Heart right ventricle (tissue), 16 donors: Measurements from ENCODE around the gene COL18A1. TPM values are rescaled to one million over a fixed set of nuclear protein-coding genes. Genes with fewer than 3 reads are reported as not detected.

Experiments
- ATAC-seq, 8 donors: fragments of 200-7000 bp; cut with Tn5 transposase; one replicate each; pipeline ENCODE4 v1.9.1; 2020; ENCODE audit warnings: mild to moderate bottlenecking in 8 of 8, moderate library complexity in 8 of 8, moderate number of reproducible peaks in 1 of 8
- DNase-seq, 2 donors: peaks; one replicate each; pipeline ENCODE4 v3.0.0-alpha.2; 2020
- H3K27ac ChIP-seq, 10 donors: fragments of 200-600 bp; sonication (generic) in 2 of 10; one replicate each; pipeline versions ENCODE4 v1.5.0 to v1.8.0; 2020 to 2022; ENCODE audit warnings: mild to moderate bottlenecking in 3 of 10
- H3K27me3 ChIP-seq, 7 donors: fragments of 200-600 bp; one replicate each; pipeline ENCODE4 v1.8.0; 2021 to 2022; ENCODE audit warnings: mild to moderate bottlenecking in 2 of 7
- H3K36me3 ChIP-seq, 9 donors: fragments of 200-600 bp; sonication (generic) in 1 of 9; one replicate each; pipeline versions ENCODE4 v1.5.0 to v1.8.0; 2020 to 2022; ENCODE audit warnings: mild to moderate bottlenecking in 2 of 9
- H3K4me1 ChIP-seq, 9 donors: fragments of 200-600 bp; sonication (generic) in 1 of 9; one replicate each; pipeline versions ENCODE4 v1.5.0 to v1.8.0; 2020 to 2022; ENCODE audit warnings: mild to moderate bottlenecking in 4 of 9
- H3K4me3 ChIP-seq, 10 donors: fragments of 200-600 bp; sonication (generic) in 2 of 10; one replicate each; pipeline versions ENCODE4 v1.5.0 to v1.8.0; 2020 to 2022; ENCODE audit warnings: mild to moderate bottlenecking in 7 of 10, moderate library complexity in 2 of 10
- H3K9me3 ChIP-seq, 11 donors: fragments of 200-600 bp in 10 of 11; sonication (generic) in 2 of 11; one replicate each; pipeline versions ENCODE4 v1.5.0 to v1.8.0; 2013 to 2022; ENCODE audit warnings: mild to moderate bottlenecking in 2 of 11, control low read depth in 1 of 11, moderate library complexity in 1 of 11
- CTCF ChIP-seq, 9 donors: fragments of 200-600 bp; sonication (generic) in 2 of 9; IDR thresholded peaks; one replicate each; pipeline versions ENCODE4 v1.5.0 to v1.8.0; 2021 to 2022; ENCODE audit warnings: antibody characterized with exemption in 9 of 9, mild to moderate bottlenecking in 5 of 9, moderate library complexity in 1 of 9
- WGBS, 2 donors: extraction: QIAGEN DNeasy Blood & Tissue Kit; methylation state at CpG; one replicate each; pipeline ENCODE4 v1.1.7; 2013; ENCODE audit warnings: inconsistent platforms in 1 of 2; 5-methylcytosine and 5-hydroxymethylcytosine counted together
- intact Hi-C, 10 donors: fragments of 100-400 bp; cut with DNase I; formaldehyde crosslinking; loops; one replicate each; pipeline versions ENCODE4 v1.11.1 to v1.14.2; 2022
- polyA plus RNA-seq, 2 donors: library from polyadenylated mRNA; stranded (reverse); fragments of 200-250 nt; gene quantifications; one replicate each; pipeline ENCODE4 v1.2.3, GENCODE V29; 2013
- total RNA-seq, 10 donors: library from RNA; stranded (reverse); fragmentation: NEBNext Ultra II Directional in 3 of 10; extraction: Animal tissue kit (Norgen Biotek cat#: 25700) in 3 of 10; gene quantifications; one replicate each; pipeline versions ENCODE4 v1.2.1 to v1.2.4, GENCODE V29; 2021 to 2023
- donor health status: Arrhythmogenic right ventricular cardiomyopathy.
- donor health status: ischemic (EF 13 %, LVEDD 7.1; RV severe dilation, severe dysfunction).
- donor health status: healthy with polysubstance abuse.
- donor health status: DM: no; HTN: yes; CAD: no.
- donor health status: DM: no; HTN: no; CAD: no.
- donor health status: ischemic (EF 25% LVEDD 6.9; RV normal size, moderate dysfunction).
- donor health status: ischemic (EF 25% LVEDD 5.7; RV mildly dilated, moderate dysfunction).
- donor health status: healthy.
- donor health status: DM: yes; HTN: yes; CAD: no.
- donor health status: Ischemic cardiomyopathy.
- donor health status: ischemic (EF 35%, LVEDD 5.7; RV mildly dilated, moderate dysfunction).
- donor health status: nonischemic (EF 11% LVEDD 7.7; RV severe dilation, severe dysfunction).
- donor health status: DM: yes; HTN: yes; CAD: no.
- donor health status: PGD.
- donor health status: ischemic (EF 29% LVEDD 5.4; RV normal size, mild dysfunction).
- donor health status: nonischemic (EF 23%, LVEDD 6.1; RV moderate dilation, normal function).

The COL18A1 gene
- total and polyA plus RNA-seq, 12 donors = 33.7 to 87.1 (median 52.6) TPM

DNA sequence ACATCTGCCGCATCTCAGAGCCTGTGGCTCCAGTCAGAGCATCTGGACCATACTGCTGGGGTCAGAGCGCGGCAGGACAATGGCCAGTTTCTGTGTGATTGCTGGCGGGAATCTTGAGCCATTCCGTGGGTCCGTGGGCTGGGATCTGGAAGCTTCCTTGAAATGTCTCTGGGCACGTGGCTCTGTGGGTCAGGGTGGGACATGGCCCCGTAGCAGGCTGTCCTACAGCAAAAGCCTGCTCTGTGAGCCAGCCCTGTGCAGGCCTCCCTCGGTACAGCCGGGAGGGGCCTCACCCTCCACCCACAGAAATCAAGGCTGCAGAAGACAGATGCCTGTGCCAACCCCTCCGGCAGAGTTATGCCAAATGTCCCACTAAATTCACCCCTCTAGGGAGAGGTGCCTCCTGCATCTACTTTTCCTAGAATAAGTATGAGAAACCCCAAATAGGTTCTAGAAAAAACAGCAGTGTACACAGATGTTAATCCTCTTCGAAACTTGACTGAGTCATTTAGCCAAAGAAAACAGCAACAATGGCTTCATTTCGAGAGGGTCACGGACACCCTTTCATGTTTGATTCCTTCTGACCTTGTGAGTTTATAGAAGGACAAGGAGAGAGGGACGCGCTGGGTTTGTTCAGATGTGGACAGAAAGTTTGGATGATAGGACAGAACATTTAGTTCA is 27.8 kb downstream of the COL18A1 start:
- H3K27ac ChIP-seq = peak overlapping the region; percentile 16 to 61 (median 52)
- ATAC-seq = peak; percentile 25 to 74 (median 58)
- no peak for TF ChIP-seq CTCF (IDR thresholded peaks at IDR 0.05)
- intact Hi-C loops = no loop called here
- H3K9me3 ChIP-seq = no peaks in the 10 kb centered on the region
- no peaks in the 10 kb centered on the region for H3K27me3 ChIP-seq
- H3K4me3 ChIP-seq = no peak overlapping the region
- no peak for DNase-seq
- peaks cover 18 to 62% (median 34%) of the 10 kb centered on the region in 9 donors for H3K4me1 ChIP-seq
- H3K36me3 ChIP-seq = no peaks in the 10 kb centered on the region
- WGBS, 2 donors = 46 to 56% methylated on average over 16 of the region's 16 CpGs

DNA sequence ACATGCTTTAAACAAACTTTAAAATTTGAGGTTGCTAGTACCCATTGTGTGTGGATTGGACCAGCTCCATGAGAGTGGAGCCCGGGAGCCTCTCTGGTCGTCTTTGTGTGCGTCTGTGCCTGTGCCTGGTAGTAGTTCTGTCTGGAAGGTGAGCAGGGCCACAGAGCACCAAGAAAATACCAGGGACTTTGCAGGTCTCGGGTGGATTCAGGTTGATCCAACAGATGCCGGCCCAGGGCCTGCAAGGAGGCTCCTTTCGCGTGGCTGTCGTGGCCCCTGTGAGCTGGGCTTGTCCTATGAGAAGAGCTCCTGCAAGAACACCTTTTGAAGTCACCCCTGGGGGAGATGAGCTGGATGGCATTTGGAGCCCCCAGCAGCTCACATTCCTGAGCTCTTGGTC is 28.3 kb downstream of the COL18A1 start:
- TF ChIP-seq CTCF (IDR thresholded peaks at IDR 0.05) = no peak
- H3K4me1 ChIP-seq = peaks cover 18 to 60% (median 34%) of the 10 kb centered on the region in 9 donors
- DNase-seq = no peak
- no peaks in the 10 kb centered on the region for H3K36me3 ChIP-seq
- peak in 1 of 8 donors; percentile 8 for ATAC-seq
- no peak overlapping the region for H3K4me3 ChIP-seq
- H3K9me3 ChIP-seq = no peaks in the 10 kb centered on the region
- no peaks in the 10 kb centered on the region for H3K27me3 ChIP-seq
- 76 to 82% methylated on average over 8 of the region's 8 CpGs for WGBS, 2 donors
- H3K27ac ChIP-seq = peak overlapping the region in 6 of 10 donors; percentile 1 to 61 (median 38)
- intact Hi-C loops = no loop called here

GRCh38 chr21:45433911-45434644 is 29.1 kb downstream of the COL18A1 start:
- no peaks in the 10 kb centered on the region for H3K9me3 ChIP-seq
- no peak for ATAC-seq
- H3K27me3 ChIP-seq = no peaks in the 10 kb centered on the region
- intact Hi-C loops = no loop called here
- H3K36me3 ChIP-seq = no peaks in the 10 kb centered on the region
- WGBS, 2 donors = 85% methylated on average over 11 of the region's 11 CpGs
- no peak for DNase-seq
- peaks cover 20 to 68% (median 42%) of the 10 kb centered on the region in 9 donors for H3K4me1 ChIP-seq
- no peak overlapping the region for H3K4me3 ChIP-seq
- no peak overlapping the region for H3K27ac ChIP-seq
- no peak for TF ChIP-seq CTCF (IDR thresholded peaks at IDR 0.05)

DNA sequence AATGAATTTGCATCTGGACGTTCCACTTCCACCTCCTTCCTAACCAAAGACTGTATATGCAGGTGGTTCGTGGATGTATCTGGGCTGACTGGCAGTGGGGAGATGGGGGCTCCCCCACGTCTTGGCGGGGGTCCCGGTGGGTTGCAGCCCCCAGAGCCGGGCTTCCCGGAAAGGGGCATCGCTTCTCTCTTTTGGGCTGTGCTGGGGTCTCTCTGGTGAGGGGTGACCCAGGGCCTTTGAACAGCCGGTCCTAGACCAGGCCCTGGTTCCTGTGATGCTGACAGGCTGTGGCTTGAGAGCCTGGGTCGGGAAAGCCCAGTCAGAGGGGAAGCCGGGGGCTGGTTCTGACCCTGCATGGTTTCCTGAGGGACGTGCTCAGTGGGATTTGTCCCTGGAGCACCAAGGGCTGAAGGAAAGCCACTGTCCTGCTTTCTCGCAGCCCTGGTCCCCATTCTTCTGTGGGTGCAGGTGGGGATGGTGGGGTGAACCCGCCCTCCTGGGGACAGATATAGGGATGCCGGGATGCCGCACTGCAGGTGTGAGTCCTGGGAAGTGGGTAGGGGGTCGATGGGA is 29.8 kb downstream of the COL18A1 start:
- Histone ChIP-seq H3K4me3 (no peak overlapping the region), H3K4me1 (peaks cover 20 to 74% (median 46%) of the 10 kb centered on the region in 9 donors), H3K27me3 (no peaks in the 10 kb centered on the region), H3K9me3 (no peaks in the 10 kb centered on the region), H3K27ac (no peak overlapping the region), H3K36me3 (no peaks in the 10 kb centered on the region)
- WGBS, 2 donors = 71 to 80% methylated on average over 17 of the region's 17 CpGs
- no peak for DNase-seq
- no peak for TF ChIP-seq CTCF (IDR thresholded peaks at IDR 0.05)
- ATAC-seq = no peak
- intact Hi-C loops = loop anchor here in 6 of 10 donors (5.0 kb wide), 5 partner anchors 42 to 292 kb away; no protein-coding TSS in a partner anchor
